HepG2 (cell line): ENCODE measurements around the gene HLCS.

Source experiments
- JUND ChIP-seq: sonication (generic); formaldehyde crosslinking; IDR thresholded peaks from 2 replicates; pipeline ENCODE4 v1.8.0; 2022; ENCODE audit warnings: mild to moderate bottlenecking, missing genetic modification reagents
- KMT2A ChIP-seq: sonication (generic); formaldehyde crosslinking; IDR thresholded peaks from 2 replicates; pipeline ENCODE4 v1.4.0; 2020; ENCODE audit warnings: missing genetic modification reagents
- SMARCC2 ChIP-seq: fragments of 450-650 bp; IDR thresholded peaks from 2 replicates; pipeline ENCODE4 v1.6.1; 2017; ENCODE audit warnings: antibody characterized with exemption, mild to moderate bottlenecking

GRCh38 chr21:36725793-36726386 is 240.6 kb downstream of the HLCS start:
- TF ChIP-seq SMARCC2 (no peak), JUND (CRISPR knock-in tag) (no peak), KMT2A (CRISPR knock-in tag) (no peak)
